Activated CD4-positive, alpha-beta memory T cell treated with anti-CD3 and anti-CD28 coated beads for 36 hours (primary cell): Measurements from ENCODE around the gene YIF1B. TPM values are rescaled to one million over a fixed set of nuclear protein-coding genes. Genes with fewer than 3 reads are reported as not detected.

Experiments used
- CTCF ChIA-PET: fragments of 350-600 bp; sonication (Branson Sonifier 250); formaldehyde crosslinking; loops from one replicate; lab custom pipeline; 2021; ENCODE audit warnings: antibody characterized with exemption, inconsistent platforms; lab: Charles Lee
- POLR2A ChIA-PET: fragments of 350-600 bp; sonication (Branson Sonifier 250); formaldehyde crosslinking; loops from one replicate; lab custom pipeline; 2021; ENCODE audit warnings: antibody characterized with exemption; lab: Charles Lee
- DNase-seq: peaks from one replicate; pipeline ENCODE4 v3.0.0-alpha.2; 2020
- H3K27ac Mint-ChIP-seq: one replicate; pipeline ENCODE4 v1.8.0; 2021; ENCODE audit warnings: mixed read lengths
- H3K27me3 Mint-ChIP-seq: one replicate; pipeline ENCODE4 v1.8.0; 2021; ENCODE audit warnings: mixed read lengths
- H3K36me3 Mint-ChIP-seq: one replicate; pipeline ENCODE4 v1.8.0; 2021; ENCODE audit warnings: mixed read lengths
- H3K4me1 Mint-ChIP-seq: one replicate; pipeline ENCODE4 v1.8.0; 2021; ENCODE audit warnings: low read depth, mixed read lengths
- H3K4me3 Mint-ChIP-seq: one replicate; pipeline ENCODE4 v1.8.0; 2021; ENCODE audit warnings: mild to moderate bottlenecking, mixed read lengths
- H3K9me3 Mint-ChIP-seq: one replicate; pipeline ENCODE4 v1.8.0; 2021; ENCODE audit warnings: mixed read lengths
- intact Hi-C: fragments of 100-400 bp; cut with micrococcal nuclease; formaldehyde crosslinking; loops from one replicate; pipeline ENCODE4 v1.15.1; 2023
- total RNA-seq, 2 experiments: library from RNA; stranded (reverse); gene quantifications; one replicate each; pipeline ENCODE4 v1.2.3, GENCODE V29; 2021

Gene YIF1B
- total RNA-seq, 2 experiments from 2014 or later = 79.7 to 82.3 TPM

GRCh38 chr19:38310986-38311385 is 4.8 kb downstream of the YIF1B start:
- Mint-ChIP-seq H3K4me3 (no peak overlapping the region), H3K36me3 (peaks cover 8% of the 10 kb centered on the region), H3K4me1 (peaks cover 13% of the 10 kb centered on the region), H3K9me3 (no peaks in the 10 kb centered on the region), H3K27ac (no peak overlapping the region), H3K27me3 (no peaks in the 10 kb centered on the region)
- intact Hi-C loops = no loop called here
- ChIA-PET CTCF (no interaction called here), POLR2A (no interaction called here)
- no peak for DNase-seq

GRCh38 chr19:38310279-38310670 is 5.5 kb downstream of the YIF1B start:
- H3K27ac Mint-ChIP-seq = no peak overlapping the region
- no peak overlapping the region for H3K4me3 Mint-ChIP-seq
- no peak for DNase-seq
- ChIA-PET POLR2A (interaction anchor here (0.6 kb wide), 1 partner anchor 1943 kb away, joined by 5 read pairs; no protein-coding TSS in a partner anchor), CTCF (interaction anchor here (1.5 kb wide), 1 partner anchor 66 kb away, joined by 3 read pairs; no protein-coding TSS in a partner anchor)
- H3K4me1 Mint-ChIP-seq = peaks cover 12% of the 10 kb centered on the region
- H3K9me3 Mint-ChIP-seq = no peaks in the 10 kb centered on the region
- H3K27me3 Mint-ChIP-seq = no peaks in the 10 kb centered on the region
- peaks cover 8% of the 10 kb centered on the region for H3K36me3 Mint-ChIP-seq
- intact Hi-C loops = no loop called here

- Mint-ChIP-seq H3K27me3 (no peaks in the 10 kb centered on the region), H3K4me3 (no peak overlapping the region), H3K27ac (no peak overlapping the region), H3K36me3 (peaks cover 8% of the 10 kb centered on the region), H3K9me3 (no peaks in the 10 kb centered on the region), H3K4me1 (peaks cover 10% of the 10 kb centered on the region)
- intact Hi-C loops = no loop called here
- CTCF ChIA-PET = interaction anchor here (1.5 kb wide), 1 partner anchor 65 kb away, joined by 3 read pairs; no protein-coding TSS in a partner anchor
- no peak for DNase-seq
- POLR2A ChIA-PET = interaction anchor here (0.6 kb wide), 1 partner anchor 1943 kb away, joined by 5 read pairs; no protein-coding TSS in a partner anchor
Measured at GRCh38 chr19:38309615-38310278, 6.0 kb downstream of the YIF1B start.

GRCh38 chr19:38308926-38309614 is 6.7 kb downstream of the YIF1B start:
- POLR2A ChIA-PET = no interaction called here
- Mint-ChIP-seq H3K4me3 (no peak overlapping the region), H3K9me3 (no peaks in the 10 kb centered on the region), H3K4me1 (peaks cover 10% of the 10 kb centered on the region), H3K27ac (no peak overlapping the region), H3K27me3 (no peaks in the 10 kb centered on the region), H3K36me3 (peaks cover 8% of the 10 kb centered on the region)
- no peak for DNase-seq
- CTCF ChIA-PET = interaction anchor here (1.5 kb wide), 1 partner anchor 65 kb away, joined by 3 read pairs; no protein-coding TSS in a partner anchor
- intact Hi-C loops = no loop called here

- intact Hi-C loops = no loop called here
- H3K27me3 Mint-ChIP-seq = no peaks in the 10 kb centered on the region
- H3K4me3 Mint-ChIP-seq = no peak overlapping the region
- no peak overlapping the region for H3K27ac Mint-ChIP-seq
- no peak for DNase-seq
- H3K36me3 Mint-ChIP-seq = peaks cover 8% of the 10 kb centered on the region
- ChIA-PET POLR2A (no interaction called here), CTCF (no interaction called here)
- H3K4me1 Mint-ChIP-seq = peaks cover 4% of the 10 kb centered on the region
- no peaks in the 10 kb centered on the region for H3K9me3 Mint-ChIP-seq
Measured at GRCh38 chr19:38308006-38308766, 7.6 kb downstream of the YIF1B start.

- Mint-ChIP-seq H3K4me1 (peaks cover 3% of the 10 kb centered on the region), H3K27ac (no peak overlapping the region), H3K9me3 (no peaks in the 10 kb centered on the region), H3K4me3 (no peak overlapping the region), H3K36me3 (peaks cover 8% of the 10 kb centered on the region), H3K27me3 (no peaks in the 10 kb centered on the region)
- intact Hi-C loops = no loop called here
- POLR2A ChIA-PET = no interaction called here
- DNase-seq = no peak
- CTCF ChIA-PET = no interaction called here
Measured at GRCh38 chr19:38307597-38307996, 8.2 kb downstream of the YIF1B start.

GRCh38 chr19:38307076-38307475 is 8.7 kb downstream of the YIF1B start:
- no peaks in the 10 kb centered on the region for H3K9me3 Mint-ChIP-seq
- intact Hi-C loops = no loop called here
- CTCF ChIA-PET = no interaction called here
- no peak for DNase-seq
- no peaks in the 10 kb centered on the region for H3K4me1 Mint-ChIP-seq
- no peak overlapping the region for H3K4me3 Mint-ChIP-seq
- H3K27me3 Mint-ChIP-seq = no peaks in the 10 kb centered on the region
- H3K36me3 Mint-ChIP-seq = peaks cover 8% of the 10 kb centered on the region
- POLR2A ChIA-PET = no interaction called here
- no peak overlapping the region for H3K27ac Mint-ChIP-seq

- H3K36me3 Mint-ChIP-seq = peaks cover 8% of the 10 kb centered on the region
- no peak for DNase-seq
- H3K27me3 Mint-ChIP-seq = no peaks in the 10 kb centered on the region
- intact Hi-C loops = no loop called here
- CTCF ChIA-PET = no interaction called here
- H3K9me3 Mint-ChIP-seq = no peaks in the 10 kb centered on the region
- no peak overlapping the region for H3K4me3 Mint-ChIP-seq
- H3K4me1 Mint-ChIP-seq = no peaks in the 10 kb centered on the region
- POLR2A ChIA-PET = no interaction called here
- no peak overlapping the region for H3K27ac Mint-ChIP-seq
Measured at GRCh38 chr19:38306236-38306635, 9.5 kb downstream of the YIF1B start.

GRCh38 chr19:38304866-38305429 is 10.8 kb downstream of the YIF1B start:
- no peaks in the 10 kb centered on the region for H3K27me3 Mint-ChIP-seq
- intact Hi-C loops = no loop called here

GRCh38 chr19:38304352-38304865 is 11.3 kb downstream of the YIF1B start:
- H3K4me1 Mint-ChIP-seq = no peaks in the 10 kb centered on the region
- peaks cover 8% of the 10 kb centered on the region for H3K36me3 Mint-ChIP-seq
- no peaks in the 10 kb centered on the region for H3K27me3 Mint-ChIP-seq
- H3K9me3 Mint-ChIP-seq = no peaks in the 10 kb centered on the region
- DNase-seq = no peak
- H3K27ac Mint-ChIP-seq = no peak overlapping the region
- ChIA-PET CTCF (no interaction called here), POLR2A (no interaction called here)
- no peak overlapping the region for H3K4me3 Mint-ChIP-seq
- intact Hi-C loops = no loop called here

More at GRCh38 chr19:38304866-38305429, 10.8 kb downstream of the YIF1B start:
- H3K27ac Mint-ChIP-seq = no peak overlapping the region
- ChIA-PET POLR2A (no interaction called here), CTCF (no interaction called here)
- peaks cover 8% of the 10 kb centered on the region for H3K36me3 Mint-ChIP-seq
- no peak for DNase-seq
- H3K4me3 Mint-ChIP-seq = no peak overlapping the region
- no peaks in the 10 kb centered on the region for H3K9me3 Mint-ChIP-seq
- H3K4me1 Mint-ChIP-seq = no peaks in the 10 kb centered on the region

GRCh38 chr19:38303517-38304351 is 12.0 kb downstream of the YIF1B start, which contains the start of gene C19orf33:
Gene C19orf33, plus strand, starts transcription at chr19:38304251. Its CDS starts 11 bp downstream, at chr19:38304262.
- Mint-ChIP-seq H3K9me3 (no peaks in the 10 kb centered on the region), H3K27ac (no peak within 1 kb of the TSS), H3K4me1 (no peaks in the 10 kb centered on the region), H3K27me3 (no peaks in the 10 kb centered on the region), H3K36me3 (peaks cover 8% of the 10 kb centered on the region), H3K4me3 (no peak within 1 kb of the TSS)
- CTCF ChIA-PET = no interaction called here
- DNase-seq = no peak
- POLR2A ChIA-PET = no interaction called here
- intact Hi-C loops = no loop called here
